ENCODE results near the gene PIK3IP1. TPM values are rescaled to one million over a fixed set of nuclear protein-coding genes. Genes with fewer than 3 reads are reported as not detected.

The PIK3IP1 gene
- total RNA-seq, 1 donor from 2014 or later: 12.4 TPM

DNA sequence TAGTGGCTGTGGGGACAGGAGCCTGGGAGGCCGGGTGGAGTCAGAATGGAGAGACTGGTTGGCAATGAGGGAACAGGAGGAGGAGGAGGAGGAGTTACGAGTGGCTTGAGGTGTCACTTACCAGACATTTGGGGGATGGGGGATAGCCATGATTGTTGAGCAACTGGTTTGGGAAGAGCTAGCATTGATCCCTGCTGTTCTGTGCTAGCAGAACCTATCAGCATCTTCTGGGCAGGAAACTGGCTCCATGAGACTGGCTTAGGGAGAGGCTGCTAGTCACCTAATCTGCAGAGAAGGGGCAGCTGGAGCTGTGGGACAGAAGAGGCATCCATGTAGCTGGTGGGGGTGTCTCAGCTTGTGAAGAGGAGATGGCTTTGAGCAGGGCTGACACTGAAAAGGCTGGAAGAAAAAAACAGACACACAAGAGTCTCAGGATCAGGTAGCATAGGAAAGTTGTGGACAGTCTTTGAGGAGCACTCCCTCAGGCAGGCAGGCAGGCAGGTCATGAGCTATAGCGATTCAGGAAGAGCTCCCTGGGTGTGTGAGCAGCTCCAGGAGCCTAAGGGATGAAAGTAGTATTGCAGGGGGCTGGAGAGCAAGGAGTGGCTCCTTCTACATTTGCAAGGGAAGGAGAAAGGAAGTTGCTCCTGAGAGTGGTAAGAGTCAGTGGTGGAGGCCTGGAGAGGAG lies 22.3 kb downstream of the PIK3IP1 start:
- H3K4me3 Mint-ChIP-seq: no peak overlapping the region

GRCh38 chr22:31268281-31268680 lies 24.0 kb downstream of the PIK3IP1 start:
- intact Hi-C loops (cut with micrococcal nuclease): no loop called here
- DNase-seq: no peak
- peaks cover 43% of the 10 kb centered on the region for H3K36me3 Mint-ChIP-seq (ENCODE audit: low read depth)
- H3K27me3 Mint-ChIP-seq: no peaks in the 10 kb centered on the region
- no peak overlapping the region for H3K4me3 Mint-ChIP-seq
- no peak overlapping the region for H3K27ac Mint-ChIP-seq
- no peaks in the 10 kb centered on the region for H3K9me3 Mint-ChIP-seq
- H3K4me1 Mint-ChIP-seq: peaks cover 9% of the 10 kb centered on the region

More for the DNA sequence above, 22.3 kb downstream of the PIK3IP1 start:
- no peaks in the 10 kb centered on the region for H3K9me3 Mint-ChIP-seq
- intact Hi-C loops (cut with micrococcal nuclease): loop anchor here (5.0 kb wide), 1 partner anchor 42 kb away; no protein-coding TSS in a partner anchor
- H3K27ac Mint-ChIP-seq: peak overlapping the region; percentile 70
- no peaks in the 10 kb centered on the region for H3K27me3 Mint-ChIP-seq
- H3K4me1 Mint-ChIP-seq: peaks cover 9% of the 10 kb centered on the region
- no peak for DNase-seq
- peaks cover 46% of the 10 kb centered on the region for H3K36me3 Mint-ChIP-seq (ENCODE audit: low read depth)

DNA sequence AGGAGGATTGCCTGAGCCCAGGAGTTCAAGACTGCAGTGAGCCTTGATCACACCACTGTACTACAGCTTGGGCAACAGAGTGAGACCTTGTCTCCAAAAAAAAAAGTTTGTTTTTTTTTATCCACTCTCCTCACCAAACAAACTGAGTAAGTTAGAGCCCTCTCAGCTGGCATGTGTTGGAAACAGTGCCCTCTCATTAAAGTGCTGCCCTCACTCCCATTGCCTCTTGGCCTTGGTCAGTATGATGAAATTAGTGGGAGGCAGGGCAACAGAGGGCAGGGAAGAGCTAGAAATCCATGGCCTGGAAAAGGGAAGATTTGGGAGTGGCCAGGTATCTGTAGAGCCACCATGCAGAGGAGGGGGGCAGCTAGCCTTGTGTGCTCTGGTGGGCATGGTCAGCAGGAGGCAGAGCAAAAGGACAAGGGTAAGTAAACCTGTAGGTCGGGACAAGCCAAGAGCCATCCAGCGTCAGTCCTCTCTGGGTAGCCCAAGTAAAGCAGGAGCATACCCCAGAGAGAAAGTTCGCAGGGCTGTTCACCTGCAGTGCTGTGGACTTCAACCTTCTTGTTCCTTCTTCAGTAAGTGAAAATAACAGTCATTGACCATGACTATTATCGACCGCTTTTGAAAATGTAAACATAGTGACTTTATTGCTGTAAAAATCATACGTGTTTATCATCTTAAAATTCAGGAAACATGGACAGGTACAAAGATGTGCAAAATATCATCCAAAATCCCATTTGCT lies 28.2 kb downstream of the PIK3IP1 start:
- DNase-seq: no peak
- H3K36me3 Mint-ChIP-seq (ENCODE audit: low read depth): peaks cover 55% of the 10 kb centered on the region
- no peak overlapping the region for H3K27ac Mint-ChIP-seq
- intact Hi-C loops (cut with micrococcal nuclease): no loop called here
- H3K4me3 Mint-ChIP-seq: no peak overlapping the region
- no peaks in the 10 kb centered on the region for H3K9me3 Mint-ChIP-seq
- peaks cover 2% of the 10 kb centered on the region for H3K4me1 Mint-ChIP-seq
- H3K27me3 Mint-ChIP-seq: no peaks in the 10 kb centered on the region

- intact Hi-C loops (cut with micrococcal nuclease): no loop called here
- no peaks in the 10 kb centered on the region for H3K9me3 Mint-ChIP-seq
- DNase-seq: no peak
- no peaks in the 10 kb centered on the region for H3K4me1 Mint-ChIP-seq
- H3K27me3 Mint-ChIP-seq: no peaks in the 10 kb centered on the region
- no peak overlapping the region for H3K27ac Mint-ChIP-seq
- no peak overlapping the region for H3K4me3 Mint-ChIP-seq
- peaks cover 52% of the 10 kb centered on the region for H3K36me3 Mint-ChIP-seq (ENCODE audit: low read depth)
Observed at GRCh38 chr22:31262312-31263133, 29.8 kb downstream of the PIK3IP1 start.

- Mint-ChIP-seq H3K9me3 (no peaks in the 10 kb centered on the region), H3K27ac (no peak overlapping the region), H3K4me3 (no peak overlapping the region)
Observed at GRCh38 chr22:31260474-31260856, 31.8 kb downstream of the PIK3IP1 start.

DNA sequence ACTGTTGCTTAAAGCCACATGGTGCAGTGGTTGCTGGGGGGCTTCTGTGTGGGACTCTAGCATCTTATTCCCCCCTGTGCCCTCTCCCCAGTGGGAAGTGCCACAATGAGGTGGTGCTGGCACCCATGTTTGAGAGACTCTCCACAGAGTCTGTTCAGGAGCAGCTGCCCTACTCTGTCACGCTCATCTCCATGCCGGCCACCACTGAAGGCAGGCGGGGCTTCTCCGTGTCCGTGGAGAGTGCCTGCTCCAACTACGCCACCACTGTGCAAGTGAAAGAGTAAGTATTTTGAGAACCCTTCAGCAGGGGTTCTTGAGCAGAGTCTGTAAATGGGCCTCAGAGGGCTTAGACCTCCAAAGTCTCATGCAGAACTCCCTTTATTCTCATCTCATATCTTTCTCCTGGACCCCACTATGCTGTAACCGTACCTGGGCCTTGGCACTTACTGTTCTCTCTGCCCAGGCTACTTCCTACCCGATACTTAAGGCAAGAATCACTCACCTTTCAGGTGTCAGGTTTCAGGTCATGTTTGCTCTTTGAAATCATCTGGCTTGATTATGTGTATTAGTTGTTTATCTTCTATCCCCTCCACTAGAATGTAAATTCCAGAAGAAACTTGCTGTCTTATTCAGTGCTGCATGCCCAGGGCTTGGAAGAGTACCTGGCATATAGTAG lies 32.4 kb downstream of the PIK3IP1 start:
- no peak overlapping the region for H3K4me3 Mint-ChIP-seq
- intact Hi-C loops (cut with micrococcal nuclease): no loop called here
- H3K9me3 Mint-ChIP-seq: no peaks in the 10 kb centered on the region
- peaks cover 5% of the 10 kb centered on the region for H3K4me1 Mint-ChIP-seq
- H3K36me3 Mint-ChIP-seq (ENCODE audit: low read depth): peaks cover 42% of the 10 kb centered on the region
- H3K27me3 Mint-ChIP-seq: no peaks in the 10 kb centered on the region
- DNase-seq: no peak
- no peak overlapping the region for H3K27ac Mint-ChIP-seq

More at GRCh38 chr22:31260474-31260856, 31.8 kb downstream of the PIK3IP1 start:
- H3K36me3 Mint-ChIP-seq (ENCODE audit: low read depth): peaks cover 42% of the 10 kb centered on the region
- intact Hi-C loops (cut with micrococcal nuclease): no loop called here
- DNase-seq: no peak
- no peaks in the 10 kb centered on the region for H3K27me3 Mint-ChIP-seq
- H3K4me1 Mint-ChIP-seq: peaks cover 2% of the 10 kb centered on the region

DNA sequence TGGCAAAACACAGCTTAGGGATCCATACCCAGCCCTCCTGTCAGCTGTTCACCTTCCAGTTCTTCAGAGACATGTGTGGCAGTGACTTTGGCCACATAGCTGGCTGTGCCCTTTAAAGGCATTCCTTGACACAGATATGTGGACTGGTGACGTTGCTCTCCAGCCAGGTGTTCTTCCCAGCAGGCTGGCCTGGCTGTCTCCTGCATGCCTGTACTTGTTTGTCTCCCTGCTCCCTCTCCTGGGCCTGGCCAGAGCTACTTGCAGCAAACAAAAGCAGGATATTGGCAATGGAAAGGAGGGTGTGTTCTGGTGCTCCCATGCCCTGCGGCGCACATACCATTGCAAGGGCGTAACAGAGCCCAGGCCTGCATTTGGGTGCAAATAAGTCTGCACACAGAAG lies 38.3 kb downstream of the PIK3IP1 start:
- H3K27me3 Mint-ChIP-seq: no peaks in the 10 kb centered on the region
- H3K36me3 Mint-ChIP-seq (ENCODE audit: low read depth): peaks cover 13% of the 10 kb centered on the region
- intact Hi-C loops (cut with micrococcal nuclease): no loop called here
- H3K4me3 Mint-ChIP-seq: no peak overlapping the region
- no peak overlapping the region for H3K27ac Mint-ChIP-seq
- H3K9me3 Mint-ChIP-seq: no peaks in the 10 kb centered on the region
- H3K4me1 Mint-ChIP-seq: peaks cover 9% of the 10 kb centered on the region
- DNase-seq: no peak

GRCh38 chr22:31250740-31251600 lies 41.3 kb downstream of the PIK3IP1 start:
- intact Hi-C loops (cut with micrococcal nuclease): no loop called here
- H3K36me3 Mint-ChIP-seq (ENCODE audit: low read depth): peaks cover 6% of the 10 kb centered on the region
- H3K9me3 Mint-ChIP-seq: no peaks in the 10 kb centered on the region
- no peak overlapping the region for H3K4me3 Mint-ChIP-seq
- H3K27me3 Mint-ChIP-seq: no peaks in the 10 kb centered on the region
- H3K4me1 Mint-ChIP-seq: peaks cover 23% of the 10 kb centered on the region
- H3K27ac Mint-ChIP-seq: no peak overlapping the region
- DNase-seq: no peak

DNA sequence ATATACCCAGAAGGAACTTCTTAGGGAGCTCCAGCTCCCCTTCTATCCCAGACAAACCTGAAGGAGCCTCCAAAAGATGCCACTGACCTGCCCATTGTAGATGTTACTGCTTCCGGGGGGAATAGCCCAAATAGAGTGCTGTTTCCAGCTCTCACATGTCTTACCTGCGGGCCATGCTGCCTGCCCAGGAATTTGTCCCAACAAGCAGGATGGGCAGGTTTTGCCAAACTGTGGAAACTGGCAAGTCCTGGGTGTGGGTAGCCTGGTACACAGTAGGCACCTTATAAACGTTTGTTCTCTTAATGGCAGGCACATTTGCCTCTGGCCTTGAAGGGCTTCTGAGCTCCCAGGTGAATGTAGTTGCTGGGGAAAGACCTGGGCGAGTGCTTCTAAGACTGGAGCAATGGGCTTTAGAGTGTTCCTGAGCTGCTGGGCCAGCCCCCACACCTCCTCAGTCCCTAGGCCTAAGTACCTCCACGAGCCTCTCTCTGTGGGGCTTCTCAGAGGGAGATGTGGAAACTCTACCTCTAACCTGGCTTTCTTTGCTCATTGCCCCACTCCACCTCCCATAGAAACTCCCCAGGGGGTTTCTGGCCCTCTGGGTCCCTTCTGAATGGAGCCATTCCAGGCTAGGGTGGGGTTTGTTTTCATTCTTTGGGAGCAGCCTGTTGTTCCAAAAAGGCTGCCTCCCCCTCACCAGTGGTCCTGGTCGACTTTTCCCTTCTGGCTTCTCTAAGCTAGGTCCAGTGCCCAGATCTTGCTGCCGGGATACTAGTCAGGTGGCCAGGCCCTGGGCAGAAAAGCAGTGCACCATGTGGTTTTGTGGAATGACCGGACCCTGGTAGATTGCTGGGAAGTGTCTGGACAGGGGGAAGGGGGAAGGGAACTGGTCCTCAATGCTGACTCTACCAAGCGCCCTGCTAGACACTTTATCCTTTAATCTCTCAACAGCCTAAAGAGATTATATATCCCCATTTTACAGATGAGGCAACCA lies 43.0 kb downstream of the PIK3IP1 start:
- Mint-ChIP-seq H3K27ac (no peak overlapping the region), H3K4me3 (no peak overlapping the region), H3K27me3 (no peaks in the 10 kb centered on the region), H3K9me3 (no peaks in the 10 kb centered on the region), H3K36me3 (ENCODE audit: low read depth) (peaks cover 5% of the 10 kb centered on the region), H3K4me1 (peaks cover 19% of the 10 kb centered on the region)
- intact Hi-C loops (cut with micrococcal nuclease): no loop called here
- no peak for DNase-seq

DNA sequence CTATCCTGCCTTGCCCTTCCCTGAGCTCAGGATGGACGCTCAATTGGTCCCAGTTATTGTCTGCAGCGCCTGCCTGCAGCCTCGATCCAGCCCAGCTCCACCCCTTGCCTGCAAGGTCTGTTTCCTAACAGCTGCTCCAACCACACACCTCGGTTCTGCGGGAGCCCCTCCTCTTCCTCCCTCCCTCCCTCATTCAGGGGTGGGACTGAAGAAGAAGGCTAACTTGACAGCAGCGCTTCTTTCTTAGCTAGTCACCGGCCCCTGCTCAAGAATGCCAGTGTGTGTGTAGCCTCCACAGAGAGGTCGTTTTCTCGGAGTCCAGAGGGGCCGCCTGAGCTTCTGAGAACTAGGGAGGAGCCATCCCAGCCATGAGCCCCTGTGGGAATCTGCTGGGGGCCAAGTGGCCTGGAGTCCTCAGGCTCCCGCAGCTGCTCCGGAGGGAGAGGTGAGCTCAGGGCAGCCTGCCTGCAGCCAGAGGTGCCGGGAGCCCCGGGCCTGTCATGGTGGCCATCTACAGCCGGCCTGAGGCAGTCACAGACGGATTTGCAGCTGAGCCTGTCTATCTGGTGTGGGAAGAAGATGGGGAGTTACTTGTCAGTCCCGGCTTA lies 44.0 kb downstream of the PIK3IP1 start:
- H3K9me3 Mint-ChIP-seq: no peaks in the 10 kb centered on the region
- peak overlapping the region; percentile 79 for H3K4me3 Mint-ChIP-seq
- peak overlapping the region; percentile 75 for H3K27ac Mint-ChIP-seq
- peaks cover 3% of the 10 kb centered on the region for H3K36me3 Mint-ChIP-seq (ENCODE audit: low read depth)
- peaks cover 21% of the 10 kb centered on the region for H3K4me1 Mint-ChIP-seq
- intact Hi-C loops (cut with micrococcal nuclease): no loop called here
- H3K27me3 Mint-ChIP-seq: no peaks in the 10 kb centered on the region
- DNase-seq: peak; percentile 93

- intact Hi-C loops (cut with micrococcal nuclease): no loop called here
- no peaks in the 10 kb centered on the region for H3K27me3 Mint-ChIP-seq
- H3K4me1 Mint-ChIP-seq: peaks cover 24% of the 10 kb centered on the region
- no peak for DNase-seq
- H3K9me3 Mint-ChIP-seq: no peaks in the 10 kb centered on the region
- H3K36me3 Mint-ChIP-seq (ENCODE audit: low read depth): peaks cover 3% of the 10 kb centered on the region
- peak overlapping the region; percentile 79 for H3K4me3 Mint-ChIP-seq
- H3K27ac Mint-ChIP-seq: peak overlapping the region; percentile 75
Observed at GRCh38 chr22:31247726-31248125, 44.6 kb downstream of the PIK3IP1 start.

DNA sequence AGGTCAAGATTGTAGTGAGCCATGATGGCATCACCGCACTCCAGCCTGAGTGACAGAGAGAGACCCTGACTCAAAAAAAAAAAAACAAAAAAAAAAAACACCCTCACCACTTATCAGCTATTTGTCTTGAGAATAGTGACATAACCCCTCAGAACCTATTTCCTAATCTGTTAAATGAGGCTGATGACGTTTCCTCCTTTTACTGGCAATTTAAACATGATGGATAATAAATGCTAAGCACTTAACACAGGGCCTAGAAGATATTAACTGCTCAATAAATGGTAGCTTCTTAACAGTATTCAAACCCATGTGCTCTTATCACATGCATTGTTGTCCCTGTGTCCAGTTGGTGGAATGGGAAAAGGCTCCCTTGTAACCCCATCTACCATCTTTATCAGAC lies 45.6 kb downstream of the PIK3IP1 start:
- Mint-ChIP-seq H3K36me3 (ENCODE audit: low read depth) (peaks cover 9% of the 10 kb centered on the region), H3K9me3 (no peaks in the 10 kb centered on the region), H3K4me3 (no peak overlapping the region), H3K27me3 (no peaks in the 10 kb centered on the region), H3K4me1 (peaks cover 30% of the 10 kb centered on the region), H3K27ac (no peak overlapping the region)
- intact Hi-C loops (cut with micrococcal nuclease): no loop called here
- no peak for DNase-seq
